KMS-11 (cell line): ENCODE data around the gene NUP214.
"Not testable (repeated sequence)": the region's sequence is repeated elsewhere in the genome, so short reads cannot be mapped to it uniquely, and the experiment has no call there.

Source experiments
- H2AFZ ChIP-seq: fragments of 200-600 bp; sonication (generic); 2 replicates; pipeline ENCODE4 v1.6.1; 2016; ENCODE audit warnings: antibody characterized with exemption, mixed run types, low read depth
- H3K27ac ChIP-seq: fragments of 200-600 bp; sonication (generic); 2 replicates; pipeline ENCODE4 v1.6.1; 2016; ENCODE audit warnings: mild to moderate bottlenecking, mixed run types
- H3K27me3 ChIP-seq: fragments of 200-600 bp; sonication (generic); 2 replicates; pipeline ENCODE4 v1.6.1; 2017; ENCODE audit warnings: mild to moderate bottlenecking, low read depth, mixed run types, moderate library complexity; ENCODE audit not compliant: insufficient read depth
- H3K36me3 ChIP-seq: fragments of 200-600 bp; sonication (generic); 2 replicates; pipeline ENCODE4 v1.6.1; 2017; ENCODE audit warnings: mild to moderate bottlenecking, mixed run types; ENCODE audit not compliant: insufficient read depth
- H3K4me1 ChIP-seq: fragments of 200-600 bp; sonication (generic); 2 replicates; pipeline ENCODE4 v1.6.1; 2016; ENCODE audit warnings: mild to moderate bottlenecking, low read depth, mixed run types; ENCODE audit not compliant: poor library complexity, severe bottlenecking
- H3K4me2 ChIP-seq: fragments of 200-600 bp; sonication (generic); 2 replicates; pipeline ENCODE4 v1.7.0; 2016; ENCODE audit warnings: mild to moderate bottlenecking, mixed run types
- H3K4me3 ChIP-seq: fragments of 200-600 bp; sonication (generic); IDR thresholded peaks from 2 replicates; pipeline ENCODE4 v1.6.1; 2017; ENCODE audit warnings: low read depth, low read length, mixed read lengths; ENCODE audit not compliant: insufficient read depth
- H3K79me2 ChIP-seq: fragments of 200-600 bp; sonication (generic); 2 replicates; pipeline ENCODE4 v1.6.1; 2016; ENCODE audit warnings: low read depth, mixed run types; ENCODE audit not compliant: insufficient read depth
- H3K9ac ChIP-seq: fragments of 200-600 bp; sonication (generic); 2 replicates; pipeline ENCODE4 v1.6.1; 2016; ENCODE audit warnings: mild to moderate bottlenecking, mixed run types
- H4K20me1 ChIP-seq: fragments of 200-600 bp; sonication (generic); 2 replicates; pipeline ENCODE4 v1.6.1; 2016; ENCODE audit warnings: mild to moderate bottlenecking, mixed run types; ENCODE audit not compliant: insufficient read depth
- CTCF ChIP-seq: fragments of 200-600 bp; sonication (generic); conservative IDR thresholded peaks from 2 replicates; pipeline ENCODE4 v1.6.1; 2017; ENCODE audit warnings: low read depth, mild to moderate bottlenecking, antibody characterized with exemption, low read length, moderate library complexity, mixed read lengths

The NUP214 gene

GRCh38 chr9:131206495-131206894 is 81.1 kb downstream of the NUP214 start:
- H3K4me3 ChIP-seq = no peak overlapping the region
- no peak overlapping the region for H3K27ac ChIP-seq
- H3K79me2 ChIP-seq = no peaks in the 10 kb centered on the region
- no peaks in the 10 kb centered on the region; the same call in 1 of the 2 replicates for H3K36me3 ChIP-seq
- no peak overlapping the region for H3K9ac ChIP-seq
- no peaks in the 10 kb centered on the region for H3K4me1 ChIP-seq
- TF ChIP-seq CTCF = no peak
- H3K4me2 ChIP-seq = no peak overlapping the region
- H4K20me1 ChIP-seq = no peaks in the 10 kb centered on the region
- no peak overlapping the region for H2AFZ ChIP-seq
- H3K27me3 ChIP-seq = no peaks in the 10 kb centered on the region

- not testable (repeated sequence) for H3K4me3 ChIP-seq, H4K20me1 ChIP-seq, H3K27me3 ChIP-seq, H3K79me2 ChIP-seq, H3K27ac ChIP-seq, H3K4me2 ChIP-seq, H2AFZ ChIP-seq, H3K9ac ChIP-seq, H3K36me3 ChIP-seq
- H3K4me1 ChIP-seq = peaks cover 13% of the 10 kb centered on the region
These were observed 86.5 kb downstream of the NUP214 start for GRCh38 chr9:131211920-131212319.

GRCh38 chr9:131214286-131214856 is 89.0 kb downstream of the NUP214 start:
- Histone ChIP-seq H3K4me2 (no peak overlapping the region), H3K36me3 (no peaks in the 10 kb centered on the region; the same call in 1 of the 2 replicates), H2AFZ (no peak overlapping the region), H3K9ac (no peak overlapping the region), H3K27me3 (no peaks in the 10 kb centered on the region), H3K79me2 (no peaks in the 10 kb centered on the region), H3K4me1 (peaks cover 13% of the 10 kb centered on the region), H4K20me1 (no peaks in the 10 kb centered on the region), H3K27ac (no peak overlapping the region), H3K4me3 (no peak overlapping the region)
- TF ChIP-seq CTCF = no peak

- no peak overlapping the region for H3K4me2 ChIP-seq
- no peak overlapping the region for H2AFZ ChIP-seq
- no peak for TF ChIP-seq CTCF
- no peaks in the 10 kb centered on the region for H4K20me1 ChIP-seq
- no peak overlapping the region for H3K4me3 ChIP-seq
- no peaks in the 10 kb centered on the region; the same call in 1 of the 2 replicates for H3K36me3 ChIP-seq
- H3K9ac ChIP-seq = no peak overlapping the region
- H3K4me1 ChIP-seq = peaks cover 13% of the 10 kb centered on the region
- no peaks in the 10 kb centered on the region for H3K79me2 ChIP-seq
- H3K27me3 ChIP-seq = no peaks in the 10 kb centered on the region
- no peak overlapping the region for H3K27ac ChIP-seq
These were observed 89.5 kb downstream of the NUP214 start for GRCh38 chr9:131214876-131215275.

GRCh38 chr9:131216806-131217205 is 91.4 kb downstream of the NUP214 start:
- H3K4me2 ChIP-seq = no peak overlapping the region
- no peaks in the 10 kb centered on the region for H3K27me3 ChIP-seq
- TF ChIP-seq CTCF = no peak
- no peak overlapping the region for H3K27ac ChIP-seq
- H3K9ac ChIP-seq = no peak overlapping the region
- H3K4me3 ChIP-seq = no peak overlapping the region
- no peaks in the 10 kb centered on the region for H4K20me1 ChIP-seq
- H2AFZ ChIP-seq = no peak overlapping the region
- H3K4me1 ChIP-seq = peaks cover 13% of the 10 kb centered on the region
- H3K79me2 ChIP-seq = no peaks in the 10 kb centered on the region
- H3K36me3 ChIP-seq = no peaks in the 10 kb centered on the region; the same call in 1 of the 2 replicates
